SU-DHL-6 (cell line): Measurements from ENCODE around the gene COL13A1.

ENCODE experiments used
- H2AFZ ChIP-seq: fragments of 200-600 bp; sonication (generic); 2 replicates; pipeline ENCODE4 v1.6.1; 2014; ENCODE audit warnings: low read depth, mild to moderate bottlenecking, moderate library complexity, mixed read lengths, antibody characterized with exemption, low read length; ENCODE audit not compliant: severe bottlenecking
- H3F3A ChIP-seq: fragments of 200-600 bp; shearing (Covaris generic); 2 replicates; pipeline ENCODE4 v1.6.0; 2016; ENCODE audit warnings: antibody characterized with exemption, mild to moderate bottlenecking; ENCODE audit not compliant: insufficient read depth
- H3K27ac ChIP-seq: fragments of 200-600 bp; sonication (generic); 2 replicates; pipeline ENCODE4 v1.5.1; 2016; ENCODE audit warnings: low read depth, mild to moderate bottlenecking, low read length, moderate library complexity, mixed read lengths
- H3K27me3 ChIP-seq: fragments of 200-600 bp; sonication (generic), shearing (Covaris generic); 2 replicates; pipeline ENCODE4 v1.6.0; 2014; ENCODE audit warnings: mild to moderate bottlenecking, low read length
- H3K36me3 ChIP-seq: fragments of 200-600 bp; sonication (generic); 2 replicates; pipeline ENCODE4 v1.6.1; 2014; ENCODE audit warnings: mild to moderate bottlenecking, low read length, mixed read lengths
- H3K4me2 ChIP-seq: fragments of 300-600, 200-600 bp; shearing (Covaris generic), sonication (generic); 2 replicates; pipeline ENCODE4 v1.6.0; 2014; ENCODE audit warnings: low read length, low read depth, mild to moderate bottlenecking; ENCODE audit not compliant: poor library complexity, severe bottlenecking
- H3K4me3 ChIP-seq: fragments of 200-600 bp; sonication (generic); 2 replicates; pipeline ENCODE4 v1.5.1; 2014; ENCODE audit warnings: antibody characterized with exemption, low read length, mild to moderate bottlenecking, mixed read lengths; ENCODE audit not compliant: insufficient read depth, poor library complexity, severe bottlenecking
- H3K79me2 ChIP-seq: fragments of 200-600 bp; sonication (generic); 2 replicates; pipeline ENCODE4 v1.6.1; 2014; ENCODE audit warnings: mild to moderate bottlenecking, low read length, moderate library complexity; ENCODE audit not compliant: insufficient read depth
- H3K9ac ChIP-seq: fragments of 200-600 bp; sonication (generic); 2 replicates; pipeline ENCODE4 v1.7.0; 2014; ENCODE audit warnings: mild to moderate bottlenecking, low read length
- H3K9me2 ChIP-seq: fragments of 200-600 bp; sonication (generic); replicated peaks from 2 replicates; pipeline ENCODE4 v1.6.1; 2014; ENCODE audit warnings: low read length; ENCODE audit not compliant: insufficient read depth
- H3K9me3 ChIP-seq: fragments of 200-600 bp; sonication (generic); 2 replicates; pipeline ENCODE4 v1.6.1; 2014; ENCODE audit warnings: low read length, mixed read lengths; ENCODE audit not compliant: insufficient read depth
- H4K20me1 ChIP-seq: fragments of 200-600 bp; sonication (generic); 2 replicates; pipeline ENCODE4 v1.6.1; 2014; ENCODE audit warnings: low read depth, mild to moderate bottlenecking, antibody characterized with exemption, low read length, moderate library complexity, mixed read lengths
- EZH2phosphoT487 ChIP-seq: fragments of 200-600 bp; sonication (generic), shearing (Covaris generic); conservative IDR thresholded peaks from 2 replicates; pipeline ENCODE4 v1.6.1; 2018; ENCODE audit warnings: mild to moderate bottlenecking, antibody characterized with exemption, low read length, moderate library complexity, mixed read lengths
- TF ChIP-seq, protein P1 (sequence below): fragments of 200-600 bp; sonication (generic); IDR thresholded peaks from one replicate; pipeline ENCODE4 v1.5.1; 2017; ENCODE audit warnings: antibody characterized with exemption, mild to moderate bottlenecking, low read length, moderate library complexity; ENCODE audit not compliant: insufficient read depth, poor library complexity, severe bottlenecking

COL13A1 gene

DNA sequence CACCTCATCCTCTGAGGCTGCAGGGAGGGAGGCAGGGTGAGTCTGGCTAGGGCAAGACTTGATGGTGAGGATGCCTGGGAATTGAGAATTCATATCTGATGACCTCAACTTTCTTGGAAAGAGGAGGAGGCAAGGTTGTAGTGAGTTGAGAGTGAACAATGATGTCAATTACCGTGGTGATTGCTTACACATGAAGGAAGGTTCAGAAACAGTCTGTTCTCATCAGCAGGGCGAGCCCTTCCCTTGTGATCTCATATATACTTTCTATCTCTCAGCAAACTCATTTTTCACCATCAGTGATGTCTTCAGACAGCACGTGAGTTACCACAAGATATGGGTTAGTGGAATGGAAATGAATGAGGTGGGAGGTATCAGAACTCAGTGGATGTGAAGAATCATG lies 20.1 kb upstream of the COL13A1 start:
- no peak for TF ChIP-seq EZH2phosphoT487
- TF ChIP-seq, protein P1, sequence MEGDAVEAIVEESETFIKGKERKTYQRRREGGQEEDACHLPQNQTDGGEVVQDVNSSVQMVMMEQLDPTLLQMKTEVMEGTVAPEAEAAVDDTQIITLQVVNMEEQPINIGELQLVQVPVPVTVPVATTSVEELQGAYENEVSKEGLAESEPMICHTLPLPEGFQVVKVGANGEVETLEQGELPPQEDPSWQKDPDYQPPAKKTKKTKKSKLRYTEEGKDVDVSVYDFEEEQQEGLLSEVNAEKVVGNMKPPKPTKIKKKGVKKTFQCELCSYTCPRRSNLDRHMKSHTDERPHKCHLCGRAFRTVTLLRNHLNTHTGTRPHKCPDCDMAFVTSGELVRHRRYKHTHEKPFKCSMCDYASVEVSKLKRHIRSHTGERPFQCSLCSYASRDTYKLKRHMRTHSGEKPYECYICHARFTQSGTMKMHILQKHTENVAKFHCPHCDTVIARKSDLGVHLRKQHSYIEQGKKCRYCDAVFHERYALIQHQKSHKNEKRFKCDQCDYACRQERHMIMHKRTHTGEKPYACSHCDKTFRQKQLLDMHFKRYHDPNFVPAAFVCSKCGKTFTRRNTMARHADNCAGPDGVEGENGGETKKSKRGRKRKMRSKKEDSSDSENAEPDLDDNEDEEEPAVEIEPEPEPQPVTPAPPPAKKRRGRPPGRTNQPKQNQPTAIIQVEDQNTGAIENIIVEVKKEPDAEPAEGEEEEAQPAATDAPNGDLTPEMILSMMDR: no peak

DNA sequence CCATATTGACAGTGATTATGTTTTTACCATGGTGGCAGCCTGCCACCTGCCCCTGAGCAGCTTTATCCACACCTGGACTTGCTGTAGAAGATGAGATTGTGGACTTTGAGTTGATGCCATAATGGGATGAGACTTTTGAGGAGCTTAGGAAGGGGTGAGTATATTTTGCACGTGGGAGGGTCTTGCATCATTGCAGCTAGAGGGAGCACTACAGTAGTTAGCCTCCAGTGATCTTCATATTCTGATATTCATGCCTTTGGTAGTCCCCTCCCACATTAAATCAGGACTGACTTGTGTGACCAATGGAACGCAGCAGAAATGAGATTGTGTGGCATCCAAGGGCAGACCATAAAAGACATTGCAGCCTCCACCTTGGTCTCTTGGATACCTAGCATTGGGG lies 18.2 kb upstream of the COL13A1 start:
- Histone ChIP-seq H3K36me3 (no peaks in the 10 kb centered on the region), H3K4me2 (no peak overlapping the region), H3K9me2 (no peaks in the 10 kb centered on the region), H3K9me3 (no peaks in the 10 kb centered on the region), H3F3A (no peaks in the 10 kb centered on the region), H3K27me3 (0 out of 2 replicates have a peak, but pooled peaks cover 3% of the 10 kb centered on the region), H3K27ac (no peak overlapping the region), H3K4me3 (no peak overlapping the region), H3K9ac (no peak overlapping the region), H3K79me2 (no peaks in the 10 kb centered on the region), H2AFZ (no peak overlapping the region), H4K20me1 (no peaks in the 10 kb centered on the region)
- TF ChIP-seq EZH2phosphoT487: no peak
- TF ChIP-seq, protein P1: no peak

More for the DNA sequence above, 20.1 kb upstream of the COL13A1 start:
- Histone ChIP-seq H3K4me3 (no peak overlapping the region), H3K27ac (no peak overlapping the region), H3K79me2 (no peaks in the 10 kb centered on the region), H3F3A (no peaks in the 10 kb centered on the region), H3K36me3 (no peaks in the 10 kb centered on the region), H3K9me3 (no peaks in the 10 kb centered on the region), H3K4me2 (no peak overlapping the region), H3K9me2 (no peaks in the 10 kb centered on the region), H4K20me1 (no peaks in the 10 kb centered on the region), H3K27me3 (0 out of 2 replicates have a peak, but pooled peaks cover 3% of the 10 kb centered on the region), H3K9ac (no peak overlapping the region), H2AFZ (no peak overlapping the region)

DNA sequence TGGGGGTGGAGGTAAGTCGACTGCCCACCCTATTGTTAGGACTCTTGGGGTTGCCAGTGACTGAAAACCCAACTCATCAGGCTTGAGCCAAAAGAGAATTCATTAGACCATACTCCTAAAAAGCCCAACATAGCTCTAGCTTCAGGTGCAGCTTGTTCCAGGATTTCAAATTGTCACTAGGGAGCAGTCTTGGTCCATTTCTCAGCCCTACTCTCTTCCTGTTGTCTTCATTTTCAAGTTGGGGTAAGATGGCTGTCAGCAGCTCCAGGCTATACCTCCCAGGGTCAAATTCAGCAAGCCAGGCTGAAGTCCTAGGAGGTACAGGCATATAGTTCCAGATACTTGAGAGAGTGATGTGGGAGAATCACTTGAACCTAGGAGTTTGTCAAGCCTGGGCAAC lies 14.9 kb upstream of the COL13A1 start:
- TF ChIP-seq EZH2phosphoT487: no peak
- TF ChIP-seq, protein P1: no peak
- Histone ChIP-seq H2AFZ (no peak overlapping the region), H3K9me2 (no peaks in the 10 kb centered on the region), H3K27ac (no peak overlapping the region), H3F3A (no peaks in the 10 kb centered on the region), H4K20me1 (no peaks in the 10 kb centered on the region), H3K79me2 (no peaks in the 10 kb centered on the region), H3K4me3 (no peak overlapping the region), H3K36me3 (no peaks in the 10 kb centered on the region), H3K4me2 (no peak overlapping the region), H3K27me3 (no peaks in the 10 kb centered on the region), H3K9ac (no peak overlapping the region), H3K9me3 (no peaks in the 10 kb centered on the region)
